ENCODE data around the gene FBXW2. TPM values are rescaled to one million over a fixed set of nuclear protein-coding genes. Genes with fewer than 3 reads are reported as not detected.

FBXW2 gene
- total and polyA plus RNA-seq, 5 donors from 2014 or later = 34.0 to 87.8 (median 41.4) TPM

GRCh38 chr9:120778758-120779157 is 14.5 kb downstream of the FBXW2 start:
- peaks cover 3% of the 10 kb centered on the region for H3K4me1 ChIP-seq (ENCODE audit: control insufficient read depth, insufficient read depth, low read length, poor library complexity, severe bottlenecking)
- Mint-ChIP-seq H3K9me3 (no peaks in the 10 kb centered on the region), H3K4me1 (peaks cover 19 to 42% (median 34%) of the 10 kb centered on the region in 4 donors), H3K36me3 (peaks cover 50% of the 10 kb centered on the region), H3K27ac (peak overlapping the region in 2 of 3 donors; percentile 25 to 76), H3K27me3 (no peaks in the 10 kb centered on the region), H3K4me3 (no peak overlapping the region)
- no peaks in the 10 kb centered on the region for H3K27me3 ChIP-seq (ENCODE audit: control insufficient read depth, insufficient read depth, low read length)
- DNase-seq (no peak), ATAC-seq (ENCODE audit: low read depth in 2 of 2) (no peak)
- H3K36me3 ChIP-seq (ENCODE audit: control insufficient read depth, insufficient read depth, low read length) = peaks cover 64% of the 10 kb centered on the region
- no peak overlapping the region for H3K27ac ChIP-seq (ENCODE audit: insufficient read depth, low read length, poor library complexity, severe bottlenecking)
- H3K9me3 ChIP-seq (ENCODE audit: control insufficient read depth in 2 of 2, low read length in 2 of 2) = no peaks in the 10 kb centered on the region
- no peak overlapping the region for H3K4me3 ChIP-seq (ENCODE audit: low read depth, low read length)

DNA sequence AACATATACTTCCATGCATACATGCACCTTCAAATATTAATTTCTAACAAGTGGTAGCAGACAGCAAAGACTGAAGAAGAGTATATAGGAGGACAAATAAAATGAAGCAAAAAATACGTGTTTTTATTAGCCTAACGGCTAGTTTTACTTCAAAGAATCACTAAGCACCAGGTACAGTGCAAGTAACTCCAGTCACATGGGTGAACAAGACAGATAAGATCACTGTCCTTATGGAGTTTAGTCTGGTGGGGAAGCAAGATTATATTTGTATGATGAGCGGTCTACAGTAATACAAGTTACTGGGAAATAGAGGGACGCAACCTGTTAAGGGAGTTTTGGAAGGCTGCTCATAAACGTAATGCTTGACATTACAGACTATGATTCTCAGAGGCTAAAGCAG is 16.0 kb downstream of the FBXW2 start:
- no peak overlapping the region for H3K4me3 Mint-ChIP-seq
- no peaks in the 10 kb centered on the region for H3K9me3 ChIP-seq (ENCODE audit: control insufficient read depth in 2 of 2, low read length in 2 of 2)
- H3K36me3 Mint-ChIP-seq = peaks cover 52% of the 10 kb centered on the region
- no peaks in the 10 kb centered on the region for H3K27me3 ChIP-seq (ENCODE audit: control insufficient read depth, insufficient read depth, low read length)
- peaks cover 69% of the 10 kb centered on the region for H3K36me3 ChIP-seq (ENCODE audit: control insufficient read depth, insufficient read depth, low read length)
- H3K27ac Mint-ChIP-seq = peak overlapping the region in 1 of 3 donors; percentile 57
- H3K4me1 Mint-ChIP-seq = peaks cover 16 to 34% (median 30%) of the 10 kb centered on the region in 4 donors
- no peaks in the 10 kb centered on the region for H3K9me3 Mint-ChIP-seq
- DNase-seq (no peak), ATAC-seq (ENCODE audit: low read depth in 2 of 2) (no peak)
- no peaks in the 10 kb centered on the region for H3K27me3 Mint-ChIP-seq
- no peaks in the 10 kb centered on the region for H3K4me1 ChIP-seq (ENCODE audit: control insufficient read depth, insufficient read depth, low read length, poor library complexity, severe bottlenecking)
- H3K27ac ChIP-seq (ENCODE audit: insufficient read depth, low read length, poor library complexity, severe bottlenecking) = no peak overlapping the region
- H3K4me3 ChIP-seq (ENCODE audit: low read depth, low read length) = no peak overlapping the region

GRCh38 chr9:120776788-120777187 is 16.4 kb downstream of the FBXW2 start:
- no peaks in the 10 kb centered on the region for H3K9me3 ChIP-seq (ENCODE audit: control insufficient read depth in 2 of 2, low read length in 2 of 2)
- no peaks in the 10 kb centered on the region for H3K27me3 ChIP-seq (ENCODE audit: control insufficient read depth, insufficient read depth, low read length)
- H3K4me1 Mint-ChIP-seq = peaks cover 16 to 34% (median 29%) of the 10 kb centered on the region in 4 donors
- no peak overlapping the region for H3K4me3 ChIP-seq (ENCODE audit: low read depth, low read length)
- no peak overlapping the region for H3K4me3 Mint-ChIP-seq
- H3K9me3 Mint-ChIP-seq = no peaks in the 10 kb centered on the region
- DNase-seq (no peak), ATAC-seq (ENCODE audit: low read depth in 2 of 2) (no peak)
- H3K27me3 Mint-ChIP-seq = no peaks in the 10 kb centered on the region
- no peak overlapping the region for H3K27ac ChIP-seq (ENCODE audit: insufficient read depth, low read length, poor library complexity, severe bottlenecking)
- H3K36me3 Mint-ChIP-seq = peaks cover 52% of the 10 kb centered on the region
- no peaks in the 10 kb centered on the region for H3K4me1 ChIP-seq (ENCODE audit: control insufficient read depth, insufficient read depth, low read length, poor library complexity, severe bottlenecking)
- H3K36me3 ChIP-seq (ENCODE audit: control insufficient read depth, insufficient read depth, low read length) = peaks cover 72% of the 10 kb centered on the region
- no peak overlapping the region for H3K27ac Mint-ChIP-seq

GRCh38 chr9:120775859-120776258 is 17.4 kb downstream of the FBXW2 start:
- no peak overlapping the region for H3K27ac Mint-ChIP-seq
- Histone ChIP-seq H3K4me1 (ENCODE audit: control insufficient read depth, insufficient read depth, low read length, poor library complexity, severe bottlenecking) (no peaks in the 10 kb centered on the region), H3K9me3 (ENCODE audit: control insufficient read depth in 2 of 2, low read length in 2 of 2) (no peaks in the 10 kb centered on the region), H3K27ac (ENCODE audit: insufficient read depth, low read length, poor library complexity, severe bottlenecking) (no peak overlapping the region), H3K36me3 (ENCODE audit: control insufficient read depth, insufficient read depth, low read length) (peaks cover 81% of the 10 kb centered on the region), H3K27me3 (ENCODE audit: control insufficient read depth, insufficient read depth, low read length) (no peaks in the 10 kb centered on the region), H3K4me3 (ENCODE audit: low read depth, low read length) (no peak overlapping the region)
- H3K36me3 Mint-ChIP-seq = peaks cover 61% of the 10 kb centered on the region
- H3K27me3 Mint-ChIP-seq = no peaks in the 10 kb centered on the region
- no peak for DNase-seq
- H3K4me1 Mint-ChIP-seq = peaks cover 12 to 28% (median 24%) of the 10 kb centered on the region in 4 donors
- no peak for ATAC-seq (ENCODE audit: low read depth in 2 of 2)
- no peaks in the 10 kb centered on the region for H3K9me3 Mint-ChIP-seq
- H3K4me3 Mint-ChIP-seq = no peak overlapping the region

DNA sequence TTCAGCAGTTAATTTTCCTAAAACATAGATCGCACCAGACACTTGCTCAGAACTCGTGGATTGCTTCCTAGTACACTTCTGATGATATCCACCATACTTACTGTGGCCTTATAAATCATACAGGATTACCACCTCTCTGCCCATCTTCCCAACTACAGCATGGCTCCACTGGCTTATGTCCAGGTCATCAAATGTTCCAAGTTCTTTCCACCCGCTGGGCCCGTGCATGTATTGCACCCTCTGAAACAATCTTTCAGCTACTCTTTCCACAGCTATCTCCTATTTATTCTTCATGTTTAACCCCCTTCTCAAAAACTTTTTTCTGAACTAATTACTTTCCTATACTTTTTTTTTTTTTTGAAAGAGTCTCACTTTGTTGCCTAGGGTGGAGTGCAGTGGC is 18.5 kb downstream of the FBXW2 start:
- Histone ChIP-seq H3K36me3 (ENCODE audit: control insufficient read depth, insufficient read depth, low read length) (peaks cover 84% of the 10 kb centered on the region), H3K27me3 (ENCODE audit: control insufficient read depth, insufficient read depth, low read length) (no peaks in the 10 kb centered on the region), H3K4me1 (ENCODE audit: control insufficient read depth, insufficient read depth, low read length, poor library complexity, severe bottlenecking) (no peaks in the 10 kb centered on the region), H3K4me3 (ENCODE audit: low read depth, low read length) (no peak overlapping the region), H3K27ac (ENCODE audit: insufficient read depth, low read length, poor library complexity, severe bottlenecking) (no peak overlapping the region), H3K9me3 (ENCODE audit: control insufficient read depth in 2 of 2, low read length in 2 of 2) (no peaks in the 10 kb centered on the region)
- no peaks in the 10 kb centered on the region for H3K27me3 Mint-ChIP-seq
- H3K36me3 Mint-ChIP-seq = peaks cover 70% of the 10 kb centered on the region
- ATAC-seq (ENCODE audit: low read depth in 2 of 2) (no peak), DNase-seq (no peak)
- H3K4me1 Mint-ChIP-seq = peaks cover 6 to 26% (median 22%) of the 10 kb centered on the region in 4 donors
- H3K4me3 Mint-ChIP-seq = no peak overlapping the region
- no peaks in the 10 kb centered on the region for H3K9me3 Mint-ChIP-seq
- peak overlapping the region in 1 of 3 donors; percentile 22 for H3K27ac Mint-ChIP-seq

- Histone ChIP-seq H3K27me3 (ENCODE audit: control insufficient read depth, insufficient read depth, low read length) (no peaks in the 10 kb centered on the region), H3K9me3 (ENCODE audit: control insufficient read depth in 2 of 2, low read length in 2 of 2) (no peaks in the 10 kb centered on the region), H3K4me3 (ENCODE audit: low read depth, low read length) (no peak overlapping the region), H3K36me3 (ENCODE audit: control insufficient read depth, insufficient read depth, low read length) (peaks cover 91% of the 10 kb centered on the region), H3K27ac (ENCODE audit: insufficient read depth, low read length, poor library complexity, severe bottlenecking) (no peak overlapping the region), H3K4me1 (ENCODE audit: control insufficient read depth, insufficient read depth, low read length, poor library complexity, severe bottlenecking) (no peaks in the 10 kb centered on the region)
- ATAC-seq (ENCODE audit: low read depth in 2 of 2) (no peak), DNase-seq (no peak)
- no peaks in the 10 kb centered on the region for H3K27me3 Mint-ChIP-seq
- peaks cover 63% of the 10 kb centered on the region for H3K36me3 Mint-ChIP-seq
- H3K4me3 Mint-ChIP-seq = no peak overlapping the region
- H3K4me1 Mint-ChIP-seq = peaks cover 2 to 14% (median 10%) of the 10 kb centered on the region in 4 donors
- no peaks in the 10 kb centered on the region for H3K9me3 Mint-ChIP-seq
- H3K27ac Mint-ChIP-seq = no peak overlapping the region
Measured at GRCh38 chr9:120773256-120773655, 20.0 kb downstream of the FBXW2 start.

DNA sequence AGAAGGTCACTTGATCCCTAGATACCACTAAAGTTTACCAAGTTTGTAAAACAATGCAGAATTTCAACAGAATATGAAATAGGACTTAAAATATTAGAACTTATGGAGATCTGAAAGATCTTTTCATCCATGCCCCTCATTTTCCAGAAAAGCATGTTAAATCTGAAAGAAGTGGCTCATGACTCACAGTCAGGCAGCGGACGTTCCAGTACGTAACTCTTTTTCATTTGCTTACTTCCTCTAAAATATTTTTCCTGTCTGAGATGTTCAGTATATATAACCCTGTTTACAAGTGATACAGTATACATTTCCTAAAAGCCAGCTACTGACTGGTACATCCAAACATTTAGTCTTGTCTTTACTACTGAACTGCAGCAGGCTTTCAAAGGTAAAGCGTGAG is 22.3 kb downstream of the FBXW2 start:
- H3K27ac ChIP-seq (ENCODE audit: insufficient read depth, low read length, poor library complexity, severe bottlenecking) = no peak overlapping the region
- Mint-ChIP-seq H3K4me3 (no peak overlapping the region), H3K9me3 (no peaks in the 10 kb centered on the region), H3K27me3 (no peaks in the 10 kb centered on the region), H3K27ac (no peak overlapping the region), H3K36me3 (peaks cover 60% of the 10 kb centered on the region), H3K4me1 (peaks cover 5 to 10% (median 7%) of the 10 kb centered on the region in 4 donors)
- DNase-seq = no peak
- H3K36me3 ChIP-seq (ENCODE audit: control insufficient read depth, insufficient read depth, low read length) = peaks cover 89% of the 10 kb centered on the region
- no peaks in the 10 kb centered on the region for H3K4me1 ChIP-seq (ENCODE audit: control insufficient read depth, insufficient read depth, low read length, poor library complexity, severe bottlenecking)
- no peak overlapping the region for H3K4me3 ChIP-seq (ENCODE audit: low read depth, low read length)
- no peaks in the 10 kb centered on the region for H3K9me3 ChIP-seq (ENCODE audit: control insufficient read depth in 2 of 2, low read length in 2 of 2)
- H3K27me3 ChIP-seq (ENCODE audit: control insufficient read depth, insufficient read depth, low read length) = no peaks in the 10 kb centered on the region
- ATAC-seq (ENCODE audit: low read depth in 2 of 2) = no peak

DNA sequence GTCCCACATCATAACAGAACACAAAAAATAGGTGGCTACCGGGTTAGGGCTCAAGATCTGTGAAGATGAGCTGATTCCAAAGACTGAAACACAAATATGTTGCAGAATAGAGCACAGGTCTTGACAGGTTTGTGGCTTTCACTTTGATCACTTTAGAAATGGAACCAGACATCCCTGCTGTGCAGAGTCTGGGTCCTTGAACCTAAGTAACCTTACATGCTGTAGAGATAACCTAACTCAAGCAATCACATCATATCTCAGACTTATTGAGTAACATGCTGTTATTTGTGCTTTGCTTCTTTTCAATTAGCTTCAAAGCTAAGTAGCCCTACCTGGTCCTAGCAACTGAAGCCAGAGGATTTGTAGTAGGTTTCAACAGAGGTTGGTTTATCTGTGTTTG is 24.3 kb downstream of the FBXW2 start:
- no peak overlapping the region for H3K27ac ChIP-seq (ENCODE audit: insufficient read depth, low read length, poor library complexity, severe bottlenecking)
- Mint-ChIP-seq H3K27me3 (no peaks in the 10 kb centered on the region), H3K9me3 (no peaks in the 10 kb centered on the region), H3K4me1 (peaks cover 0 to 9% (median 8%) of the 10 kb centered on the region in 4 donors), H3K36me3 (peaks cover 52% of the 10 kb centered on the region), H3K27ac (no peak overlapping the region), H3K4me3 (no peak overlapping the region)
- H3K9me3 ChIP-seq (ENCODE audit: control insufficient read depth in 2 of 2, low read length in 2 of 2) = no peaks in the 10 kb centered on the region
- ATAC-seq (ENCODE audit: low read depth in 2 of 2) (no peak), DNase-seq (peak in 1 of 3 donors; percentile 42)
- no peaks in the 10 kb centered on the region for H3K27me3 ChIP-seq (ENCODE audit: control insufficient read depth, insufficient read depth, low read length)
- H3K4me1 ChIP-seq (ENCODE audit: control insufficient read depth, insufficient read depth, low read length, poor library complexity, severe bottlenecking) = no peaks in the 10 kb centered on the region
- H3K4me3 ChIP-seq (ENCODE audit: low read depth, low read length) = no peak overlapping the region
- H3K36me3 ChIP-seq (ENCODE audit: control insufficient read depth, insufficient read depth, low read length) = peaks cover 90% of the 10 kb centered on the region

Measured in CD4-positive, CD25-positive, alpha-beta regulatory T cell (primary cell).